ENCODE measurements around the gene ZMIZ1. TPM values are rescaled to one million over a fixed set of nuclear protein-coding genes. Genes with fewer than 3 reads are reported as not detected.

ZMIZ1 gene
- total RNA-seq, 1 experiment from 2014 or later, result 22.8 TPM

DNA sequence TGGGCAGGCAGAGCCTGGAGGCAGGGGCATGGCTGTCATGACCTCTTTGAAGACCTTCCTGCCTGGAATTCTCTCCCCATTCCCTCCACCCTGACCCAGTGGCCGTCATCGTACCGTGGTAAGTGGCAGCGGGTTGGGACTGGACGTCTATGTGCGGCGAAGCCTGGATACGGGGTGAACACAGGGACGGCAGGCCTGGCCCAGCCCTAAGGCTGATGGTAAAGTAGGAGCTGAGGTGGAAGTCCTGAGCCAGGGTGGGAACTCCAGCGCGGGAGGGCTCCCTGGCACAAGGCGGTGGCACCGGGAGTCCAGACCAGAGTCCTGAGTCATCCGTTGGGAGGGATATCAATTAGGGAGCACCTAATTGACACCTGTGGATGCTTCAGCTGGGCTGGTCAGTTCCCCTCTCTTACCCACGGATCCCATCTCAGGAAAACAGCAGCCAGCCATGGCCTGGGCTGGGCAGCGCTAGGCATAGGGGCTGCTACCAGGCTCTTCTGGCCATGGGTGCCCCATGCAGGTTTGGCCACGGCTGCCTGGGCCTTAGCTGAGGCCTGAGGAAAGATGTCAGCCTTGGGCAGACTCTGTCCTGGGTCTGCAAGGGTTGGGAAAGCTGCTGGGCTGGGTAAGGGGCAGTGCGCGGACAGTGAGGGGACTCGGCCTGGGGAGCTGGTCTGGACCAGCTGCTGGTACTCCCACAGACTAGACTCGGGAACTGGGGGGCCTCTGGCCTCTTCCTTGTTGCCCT, 281.8 kb downstream of the ZMIZ1 start:
- DNase-seq (ENCODE audit: low read depth), result no peak

DNA sequence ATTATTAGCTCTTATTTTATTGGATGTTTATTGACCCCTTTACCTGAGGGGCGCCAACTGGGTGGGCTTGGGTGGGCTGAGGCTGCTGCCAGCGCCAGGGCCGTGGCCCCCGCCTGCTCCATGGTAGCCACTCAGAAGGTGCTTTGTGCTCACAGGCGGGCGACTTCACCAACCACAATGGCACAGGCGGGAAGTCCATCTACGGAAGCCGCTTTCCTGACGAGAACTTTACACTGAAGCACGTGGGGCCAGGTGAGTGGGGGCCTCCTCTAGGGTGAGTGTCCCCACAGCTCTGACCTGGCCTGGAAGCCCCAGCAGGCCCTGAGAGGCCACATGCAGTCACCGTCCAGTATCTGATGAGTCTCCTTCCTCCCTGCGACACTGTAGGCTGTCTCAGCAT, 282.6 kb downstream of the ZMIZ1 start:
- DNase-seq (ENCODE audit: low read depth), result no peak

DNA sequence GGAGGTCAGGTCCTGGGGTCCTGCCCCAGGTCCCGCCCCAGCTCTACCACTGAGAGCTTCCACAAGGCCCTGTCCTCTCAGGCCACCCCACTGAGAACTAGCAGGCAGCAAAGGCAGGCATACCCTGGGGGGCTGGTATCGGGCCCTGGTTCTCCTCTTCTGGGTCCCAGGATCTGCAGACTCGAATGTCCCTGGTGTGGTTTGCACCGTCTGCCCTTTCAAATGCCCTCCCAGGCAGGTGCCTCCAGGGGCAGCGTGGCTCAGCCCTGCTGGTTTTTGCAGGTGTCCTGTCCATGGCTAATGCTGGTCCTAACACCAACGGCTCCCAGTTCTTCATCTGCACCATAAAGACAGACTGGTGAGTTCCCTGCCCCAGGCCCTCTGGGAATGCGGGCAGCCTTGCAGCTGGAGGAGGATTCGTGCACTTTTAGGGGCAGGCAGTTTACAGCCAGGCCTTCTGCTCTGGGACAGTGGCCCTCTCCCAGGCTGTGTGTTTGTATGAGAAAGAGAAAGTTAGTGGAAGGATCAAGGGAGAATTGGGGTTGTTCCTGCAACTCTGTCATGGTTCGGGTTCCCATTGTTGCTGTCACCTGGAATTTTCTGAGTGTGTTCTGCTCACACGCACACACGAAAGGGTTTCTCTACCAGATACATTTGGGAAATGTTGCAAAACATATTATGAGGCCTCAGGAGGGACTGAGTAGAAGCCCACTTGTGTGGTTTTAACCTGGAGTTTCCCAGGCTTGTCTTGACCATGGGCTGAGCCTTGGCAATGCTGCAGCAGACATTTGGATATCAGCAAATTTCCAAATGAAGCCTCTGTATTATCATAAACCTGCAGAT, 283.5 kb downstream of the ZMIZ1 start:
- DNase-seq (ENCODE audit: low read depth), result no peak

DNA sequence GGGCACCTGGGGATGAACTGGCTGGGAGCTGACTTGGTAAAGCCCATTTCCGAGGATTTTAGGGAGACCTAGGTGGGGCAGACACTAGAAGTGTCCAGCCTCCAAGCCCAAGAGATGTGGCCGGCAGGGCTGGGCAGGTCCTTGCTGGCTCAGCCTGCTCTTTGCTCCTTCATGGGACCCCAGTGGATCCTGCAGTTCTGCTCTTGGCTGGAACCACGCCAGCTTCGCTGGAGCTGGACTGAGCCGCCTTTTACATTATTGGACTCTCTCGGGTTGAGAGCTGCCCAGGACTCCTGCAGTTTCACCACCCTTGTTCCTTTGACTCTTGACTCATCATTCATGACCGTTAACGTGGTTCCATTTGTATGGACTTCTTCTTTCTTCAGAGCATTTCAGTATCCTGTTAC, 284.2 kb downstream of the ZMIZ1 start:
- DNase-seq (ENCODE audit: low read depth), result no peak

DNA sequence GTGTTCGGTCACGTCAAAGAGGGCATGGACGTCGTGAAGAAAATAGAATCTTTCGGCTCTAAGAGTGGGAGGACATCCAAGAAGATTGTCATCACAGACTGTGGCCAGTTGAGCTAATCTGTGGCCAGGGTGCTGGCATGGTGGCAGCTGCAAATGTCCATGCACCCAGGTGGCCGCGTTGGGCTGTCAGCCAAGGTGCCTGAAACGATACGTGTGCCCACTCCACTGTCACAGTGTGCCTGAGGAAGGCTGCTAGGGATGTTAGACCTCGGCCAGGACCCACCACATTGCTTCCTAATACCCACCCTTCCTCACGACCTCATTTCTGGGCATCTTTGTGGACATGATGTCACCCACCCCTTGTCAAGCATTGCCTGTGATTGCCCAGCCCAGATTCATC, 285.0 kb downstream of the ZMIZ1 start:
- DNase-seq (ENCODE audit: low read depth), result no peak

DNA sequence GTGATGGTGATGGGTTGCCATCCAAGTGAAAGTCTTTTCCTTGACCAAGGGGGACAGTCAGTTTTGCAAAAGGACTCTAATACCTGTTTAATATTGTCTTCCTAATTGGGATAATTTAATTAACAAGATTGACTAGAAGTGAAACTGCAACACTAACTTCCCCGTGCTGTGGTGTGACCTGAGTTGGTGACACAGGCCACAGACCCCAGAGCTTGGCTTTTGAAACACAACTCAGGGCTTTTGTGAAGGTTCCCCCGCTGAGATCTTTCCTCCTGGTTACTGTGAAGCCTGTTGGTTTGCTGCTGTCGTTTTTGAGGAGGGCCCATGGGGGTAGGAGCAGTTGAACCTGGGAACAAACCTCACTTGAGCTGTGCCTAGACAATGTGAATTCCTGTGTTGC, 285.4 kb downstream of the ZMIZ1 start:
- DNase-seq (ENCODE audit: low read depth), result no peak

DNA sequence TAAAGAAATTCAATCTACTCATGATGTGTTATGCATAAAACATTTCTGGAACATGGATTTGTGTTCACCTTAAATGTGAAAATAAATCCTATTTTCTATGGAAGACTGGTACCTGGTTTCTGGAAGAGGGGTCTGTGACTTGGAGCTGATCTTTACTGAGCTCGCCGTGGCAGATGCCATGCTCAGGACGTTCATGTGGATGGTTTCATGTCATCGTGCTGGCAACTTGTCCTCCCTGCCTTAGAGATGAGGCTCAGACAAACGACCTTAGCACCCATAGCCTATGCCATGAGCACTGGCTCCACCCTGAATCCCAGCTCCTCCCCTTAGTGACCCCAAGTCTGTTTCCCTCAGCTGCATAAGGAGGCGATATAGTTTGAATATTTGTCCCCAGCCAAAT, 285.8 kb downstream of the ZMIZ1 start:
- DNase-seq (ENCODE audit: low read depth), result no peak

DNA sequence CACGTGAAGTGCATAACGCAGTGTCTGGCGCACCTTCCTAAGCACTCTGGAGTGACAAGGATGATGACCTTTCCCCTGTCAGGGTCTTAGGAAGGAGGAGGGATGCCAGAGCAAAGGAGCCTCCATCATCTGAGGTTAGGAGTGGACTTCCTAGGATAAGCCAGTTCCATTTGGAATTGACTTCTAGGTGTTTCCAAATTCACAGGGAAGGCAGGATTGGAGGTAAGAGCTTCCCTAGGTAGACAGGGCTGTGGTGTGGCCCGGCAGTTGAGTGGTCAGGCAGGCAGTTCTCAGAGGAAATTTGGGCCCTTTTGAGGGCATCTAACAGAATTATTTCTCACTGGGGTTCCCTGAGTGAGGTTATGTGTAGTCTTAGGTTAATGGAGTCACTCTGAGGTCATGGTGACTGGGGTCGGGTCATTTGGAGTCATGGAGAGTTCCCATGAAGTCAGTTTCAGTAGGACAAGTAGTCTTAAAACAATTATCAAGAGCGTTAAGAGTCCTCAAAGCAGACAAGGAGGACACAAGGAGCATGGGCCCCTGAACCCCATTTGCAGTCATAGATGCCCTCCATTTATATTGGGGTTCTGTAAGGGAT, 286.8 kb downstream of the ZMIZ1 start:
- no peak for DNase-seq (ENCODE audit: low read depth)

DNA sequence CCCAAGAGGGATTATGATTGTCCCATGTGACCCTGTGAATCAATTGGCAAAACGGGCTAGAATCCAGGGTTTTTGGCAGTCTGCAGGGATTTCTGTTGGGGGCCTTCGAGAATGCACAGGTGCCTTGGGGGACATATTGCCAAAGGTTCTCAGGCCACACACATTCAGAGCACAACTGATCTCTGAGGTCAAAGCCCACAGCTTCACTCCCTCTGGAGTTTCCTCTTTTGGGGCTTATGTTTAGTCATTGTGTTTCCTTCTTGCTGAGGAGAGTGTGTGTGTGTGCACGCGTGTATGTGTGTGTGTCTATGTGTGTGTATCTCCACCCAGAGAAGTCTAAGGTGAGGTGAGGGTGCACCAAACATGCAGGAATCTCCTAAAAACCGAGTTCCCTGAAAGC, 287.3 kb downstream of the ZMIZ1 start:
- no peak for DNase-seq (ENCODE audit: low read depth)

DNA sequence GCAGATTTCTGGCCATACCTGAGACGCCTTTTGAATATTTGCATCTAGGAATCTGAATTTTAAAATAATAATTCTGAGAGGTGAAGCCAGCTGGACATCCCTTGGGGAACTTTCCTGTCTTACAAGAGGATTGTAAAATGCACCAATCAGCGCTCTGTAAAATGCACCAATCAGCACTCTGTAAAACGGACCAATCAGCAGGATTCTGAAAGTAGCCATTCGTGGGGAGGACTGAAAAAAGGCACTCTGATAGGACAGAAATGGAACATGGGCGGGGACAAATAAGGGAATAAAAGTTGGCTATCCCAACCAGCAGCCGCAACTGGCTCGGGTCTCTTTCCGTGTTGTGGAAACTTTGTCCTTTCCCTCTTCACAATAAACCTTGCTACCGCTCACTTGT, 288.4 kb downstream of the ZMIZ1 start:
- no peak for DNase-seq (ENCODE audit: low read depth)

DNA sequence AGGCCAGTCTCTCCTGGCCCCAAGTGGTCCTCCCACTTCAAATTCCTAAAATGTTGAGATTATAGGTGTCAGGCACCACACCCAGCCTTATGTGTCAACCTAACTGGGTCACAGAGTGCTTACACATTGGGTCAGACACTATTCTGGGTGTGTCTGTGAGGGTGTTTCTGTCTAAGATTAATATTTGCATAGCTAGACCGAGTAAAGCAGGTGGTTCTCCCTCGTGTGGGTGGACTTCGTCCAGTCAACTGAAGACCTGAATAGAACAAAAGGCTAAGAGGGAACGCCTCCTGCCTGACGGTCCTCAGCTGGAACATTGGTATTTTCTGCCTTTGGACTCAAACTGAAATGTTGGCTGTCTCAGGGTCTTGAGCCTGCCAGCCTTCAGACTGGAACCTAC, 290.0 kb downstream of the ZMIZ1 start:
- no peak for DNase-seq (ENCODE audit: low read depth)

DNA sequence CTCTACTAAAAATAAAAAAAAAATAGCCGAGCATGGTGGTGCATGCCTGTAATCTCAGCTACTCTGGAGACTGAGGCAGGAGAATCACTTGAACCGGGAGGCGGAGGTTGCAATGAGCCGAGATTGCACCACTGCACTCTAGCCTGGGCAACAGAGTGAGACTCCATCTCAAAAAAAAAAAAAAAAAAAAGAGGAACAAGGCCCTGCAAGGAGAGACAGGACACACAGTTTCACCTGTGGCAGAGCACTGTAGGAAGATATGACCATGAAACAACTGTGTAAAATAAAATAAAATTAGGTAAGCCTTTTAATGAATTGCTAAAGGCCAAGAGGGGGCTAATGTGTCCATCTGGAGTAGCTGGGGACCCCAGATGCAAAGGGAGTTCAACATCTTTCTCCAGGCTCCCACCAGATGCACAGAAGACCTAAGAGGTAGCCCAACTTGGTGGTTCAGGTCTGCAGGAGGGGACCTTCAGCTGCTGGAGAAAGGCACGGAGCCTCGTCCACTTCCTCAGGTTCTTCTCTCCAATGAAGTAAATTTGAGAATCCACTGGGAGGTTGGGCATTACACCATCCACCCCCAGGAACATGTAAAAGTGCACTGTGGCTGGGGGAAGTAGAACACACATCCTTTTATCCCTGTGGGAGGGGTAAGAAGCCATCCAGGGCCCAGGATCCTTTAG, 291.2 kb downstream of the ZMIZ1 start:
- DNase-seq (ENCODE audit: low read depth), result no peak

DNA sequence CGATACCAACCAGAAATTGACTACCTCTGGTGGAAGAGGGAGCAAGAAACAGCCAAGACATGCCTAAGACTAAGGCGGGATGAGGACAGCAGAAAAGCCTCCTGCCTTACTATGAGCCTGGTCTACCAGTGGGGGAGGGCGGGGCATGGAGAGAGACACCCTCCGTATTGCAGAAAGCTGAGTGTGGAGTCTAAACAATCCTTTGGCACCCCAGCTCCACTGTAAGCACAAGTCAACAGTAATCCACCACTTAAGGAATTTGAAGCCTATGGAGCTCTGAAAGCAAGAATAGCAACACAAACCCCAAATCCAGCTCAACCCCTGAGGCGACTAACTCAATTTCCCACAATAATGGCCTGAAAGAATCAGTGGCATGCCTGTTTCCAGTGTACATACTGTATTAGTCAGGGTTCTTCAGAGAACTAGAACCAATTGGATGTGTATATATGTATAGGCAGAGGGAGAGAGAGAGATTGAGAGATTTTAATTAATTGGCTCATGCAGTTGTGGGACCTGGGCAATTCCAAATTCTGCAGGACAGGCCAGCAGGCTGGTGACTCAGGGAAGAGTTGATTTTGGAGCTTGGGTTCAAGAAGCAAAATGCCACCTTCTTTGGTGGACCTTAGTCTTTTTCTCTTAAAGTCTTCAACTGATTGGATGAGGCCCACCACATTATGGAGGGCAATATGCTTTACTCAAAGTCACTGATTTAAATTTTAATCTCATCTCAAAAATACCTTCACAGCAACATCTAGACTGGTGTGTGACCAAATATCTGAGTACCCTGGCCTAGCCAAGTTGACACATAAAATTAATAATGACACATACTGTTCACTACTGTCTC, 292.0 kb downstream of the ZMIZ1 start:
- DNase-seq (ENCODE audit: low read depth), result no peak

DNA sequence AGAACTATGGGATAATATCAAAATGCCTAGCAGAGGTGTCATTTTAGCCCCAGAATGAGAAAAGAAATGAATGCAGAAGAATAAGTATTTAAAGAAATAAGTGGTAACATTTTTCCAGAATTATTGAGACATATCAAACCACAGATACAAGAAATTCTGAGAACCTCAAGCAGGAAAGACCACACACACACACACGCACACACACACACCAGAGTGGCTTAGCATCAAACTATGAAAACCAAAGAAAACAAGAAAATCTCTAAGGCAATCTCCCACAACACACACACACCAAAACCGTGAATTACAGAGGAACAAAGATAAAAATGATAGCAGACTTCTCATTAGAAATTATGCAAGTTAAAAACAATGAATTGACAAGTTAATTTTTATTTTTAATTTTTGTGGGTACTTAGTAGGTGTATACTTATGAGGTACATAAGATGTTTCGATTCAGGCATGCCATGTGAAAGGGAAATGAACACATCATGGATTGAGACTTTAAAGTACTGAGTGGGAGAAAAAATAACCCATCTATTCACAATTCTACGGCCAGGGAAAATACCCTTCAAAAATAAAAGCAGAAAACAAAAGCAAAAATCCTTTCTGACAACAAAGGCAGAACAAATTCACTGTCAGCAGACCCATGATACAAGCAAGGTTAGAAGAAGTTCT, 293.1 kb downstream of the ZMIZ1 start:
- DNase-seq (ENCODE audit: low read depth), result no peak
